Activated CD8-positive, alpha-beta memory T cell treated with anti-CD3 and anti-CD28 coated beads for 4 hours (primary cell): ENCODE measurements around the gene ALDH1A2.

Experiments used
- DNase-seq, 2 donors: peaks; one replicate each; pipeline ENCODE4 v3.0.0-alpha.2; 2020; ENCODE audit warnings: low read depth in 2 of 2

ALDH1A2 gene

DNA sequence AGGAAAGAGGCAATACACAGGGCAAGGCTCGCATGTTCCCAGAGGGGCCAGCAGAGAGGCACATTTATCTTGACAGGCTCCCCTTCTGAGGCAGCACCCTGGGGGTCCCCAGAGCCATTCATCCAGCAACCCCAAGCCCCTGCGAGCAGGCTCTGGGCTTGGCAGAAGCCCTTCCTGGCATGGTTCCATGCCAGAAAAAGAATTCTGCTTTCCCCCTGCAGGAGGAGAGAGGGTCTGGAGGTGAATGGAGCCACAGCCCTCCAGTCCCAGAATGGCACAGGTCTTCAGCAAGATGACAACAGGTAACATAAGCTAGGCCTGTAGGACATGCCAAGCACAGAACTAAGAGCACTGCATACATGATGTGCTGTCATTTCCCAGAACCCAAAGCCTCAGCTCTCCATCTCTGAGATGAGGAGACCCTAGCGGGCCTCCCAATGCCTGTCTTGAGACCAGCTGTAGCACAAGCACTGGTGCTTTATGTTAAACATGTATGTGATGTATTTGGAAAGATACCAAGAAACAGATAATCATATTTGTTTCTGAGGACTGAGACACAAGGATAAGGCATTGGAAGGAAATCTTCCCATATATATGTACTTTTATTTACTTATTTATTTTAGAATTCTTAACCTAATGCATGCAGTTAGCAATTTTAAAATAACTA is 121.6 kb downstream of the ALDH1A2 start:
- no peak for DNase-seq

GRCh38 chr15:57943171-57943570 is 122.3 kb downstream of the ALDH1A2 start:
- no peak for DNase-seq

- DNase-seq: no peak
Observed at GRCh38 chr15:57941816-57942215, 123.7 kb downstream of the ALDH1A2 start.

DNA sequence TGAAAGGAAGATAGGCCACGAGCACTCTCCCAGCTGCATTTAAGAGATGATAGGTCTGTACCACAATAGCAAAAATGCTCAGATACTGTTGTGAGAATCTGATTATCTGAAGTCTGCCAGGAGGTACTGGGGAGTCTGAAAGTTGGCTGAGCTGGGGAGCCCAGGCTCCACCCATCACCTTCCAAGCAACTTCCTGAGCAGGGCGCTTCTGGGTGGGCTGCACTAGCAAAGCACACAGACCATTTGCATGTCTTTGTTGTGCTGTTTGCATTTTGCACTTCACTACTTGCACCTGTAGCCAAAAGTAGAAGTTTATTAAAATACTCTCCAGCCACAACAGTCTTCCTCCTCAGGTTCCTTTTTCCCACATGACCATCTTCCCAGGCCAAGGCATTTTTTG is 133.2 kb downstream of the ALDH1A2 start:
- no peak for DNase-seq

GRCh38 chr15:57931570-57931969 is 133.9 kb downstream of the ALDH1A2 start:
- no peak for DNase-seq

DNA sequence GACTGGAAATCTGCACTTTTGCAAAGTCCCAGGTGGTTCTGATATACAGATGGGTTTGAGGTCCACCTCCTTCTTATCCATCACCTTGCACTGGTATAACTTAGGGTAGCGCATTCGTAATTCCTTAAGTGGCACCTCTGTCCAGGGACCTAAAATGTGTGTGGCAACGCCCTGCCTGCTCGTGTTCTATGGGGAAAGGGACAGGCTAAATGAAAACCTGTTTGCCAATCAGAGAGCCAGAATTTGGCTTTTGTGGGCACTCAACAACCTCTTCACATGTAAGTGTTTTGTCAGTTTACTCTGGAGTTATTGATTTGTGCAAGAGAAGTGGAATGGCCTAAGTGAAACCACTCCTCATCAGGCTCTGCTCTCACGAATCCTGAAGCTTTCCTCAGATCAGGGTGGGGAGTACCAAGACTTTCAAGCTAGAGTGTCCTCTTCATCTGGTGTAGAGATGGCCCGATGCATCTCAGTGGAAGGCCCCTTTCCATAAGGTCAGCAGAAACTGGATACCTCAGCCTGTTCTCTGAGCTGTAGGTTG is 138.3 kb downstream of the ALDH1A2 start:
- DNase-seq: no peak

DNA sequence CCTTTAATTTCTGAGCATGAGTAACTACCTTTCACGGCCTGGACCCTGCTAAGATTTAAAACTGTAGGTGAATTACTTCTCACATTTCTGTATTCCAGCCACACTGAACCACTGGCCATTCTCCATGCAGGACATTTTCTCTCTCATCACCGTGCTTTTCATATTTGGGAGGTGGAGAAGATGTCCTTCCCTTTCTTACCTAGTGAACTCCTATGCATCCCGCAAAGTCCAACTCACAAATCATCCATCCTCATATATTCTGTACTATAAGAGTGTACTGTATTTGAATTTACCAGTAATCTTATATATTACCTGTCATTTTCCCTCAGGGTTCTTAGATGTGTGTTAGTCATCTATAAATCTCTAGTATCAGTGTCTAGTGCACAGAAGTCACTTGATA is 139.9 kb downstream of the ALDH1A2 start:
- DNase-seq: no peak

DNA sequence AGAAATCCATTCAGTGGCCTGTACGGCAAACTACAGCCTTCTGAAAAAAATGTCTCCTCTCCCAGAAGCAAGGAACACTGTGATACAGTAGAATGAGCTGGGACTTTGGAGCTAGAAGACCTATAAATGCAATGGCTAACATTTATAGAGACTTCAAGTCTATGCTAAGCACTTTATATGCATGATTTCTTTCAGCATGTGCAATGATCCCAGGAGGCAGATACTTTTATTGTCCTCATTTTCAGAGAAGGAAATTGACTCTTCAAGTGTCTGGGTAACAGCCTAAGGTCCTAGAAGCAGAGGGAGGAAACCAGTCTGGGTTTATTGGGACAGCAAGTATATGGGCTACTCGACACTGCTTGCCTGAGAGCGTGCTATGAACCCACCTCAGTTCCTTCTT is 140.9 kb downstream of the ALDH1A2 start:
- no peak for DNase-seq

DNA sequence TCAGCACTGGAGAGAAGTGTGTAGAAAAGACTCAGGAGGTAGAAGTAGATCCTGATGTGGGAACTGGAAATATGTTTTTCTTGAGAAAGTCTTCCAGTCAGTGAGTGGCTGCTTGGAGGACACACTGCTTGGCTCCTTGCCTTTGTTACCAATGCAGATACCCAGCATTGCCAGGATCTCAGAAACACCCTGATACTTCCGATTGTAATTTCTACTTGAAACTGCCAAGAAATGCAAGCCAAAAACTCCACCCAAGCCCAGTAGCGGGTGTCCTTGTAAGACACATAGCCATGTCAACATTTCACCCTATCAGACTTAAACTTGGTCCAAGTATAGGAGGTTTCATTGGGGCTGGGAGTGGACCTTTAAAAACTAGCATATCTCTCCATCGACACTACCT is 141.8 kb downstream of the ALDH1A2 start:
- no peak for DNase-seq

DNA sequence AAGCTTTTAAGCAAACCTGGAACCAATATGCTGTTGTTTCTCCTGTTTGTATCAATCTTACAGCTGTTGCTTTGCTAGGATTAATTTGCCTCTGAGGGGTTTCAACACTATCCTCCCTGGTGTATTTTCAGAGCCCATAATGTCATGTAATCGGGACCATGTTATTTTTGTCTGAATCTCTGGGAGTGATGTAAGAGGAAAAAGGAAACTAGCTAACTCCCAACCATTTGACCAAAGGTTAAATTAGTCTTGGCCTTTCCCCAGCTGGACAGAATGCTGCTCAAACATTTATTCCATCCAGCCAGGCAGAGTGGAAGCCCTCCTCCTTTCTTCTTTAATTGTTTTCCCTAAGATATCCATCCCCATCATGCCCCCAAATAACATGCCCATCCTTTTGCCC is 142.2 kb downstream of the ALDH1A2 start:
- no peak for DNase-seq

DNA sequence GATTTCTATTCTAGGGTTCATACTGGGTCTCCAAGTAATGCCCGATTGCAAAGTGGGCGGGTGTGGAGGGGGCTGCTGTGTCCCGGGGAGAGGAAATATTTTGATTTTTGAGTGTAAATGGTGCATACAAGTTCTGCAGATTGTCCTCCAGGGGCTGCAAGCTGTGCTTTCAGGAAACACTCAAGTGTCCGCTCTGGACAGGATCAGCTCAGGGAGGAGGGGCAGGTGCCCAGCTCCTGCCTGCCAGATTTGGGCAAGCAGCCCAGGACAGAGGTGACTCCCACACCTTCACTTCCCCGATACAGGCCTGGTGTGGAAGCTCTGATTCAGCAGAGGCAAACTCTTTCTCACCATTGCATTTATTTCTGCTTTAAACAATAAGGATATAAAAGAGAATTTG is 142.7 kb downstream of the ALDH1A2 start:
- DNase-seq: no peak

- no peak for DNase-seq
Observed at GRCh38 chr15:57921371-57921770, 144.1 kb downstream of the ALDH1A2 start.

- DNase-seq: no peak
Observed at GRCh38 chr15:57920911-57921310, 144.6 kb downstream of the ALDH1A2 start.

DNA sequence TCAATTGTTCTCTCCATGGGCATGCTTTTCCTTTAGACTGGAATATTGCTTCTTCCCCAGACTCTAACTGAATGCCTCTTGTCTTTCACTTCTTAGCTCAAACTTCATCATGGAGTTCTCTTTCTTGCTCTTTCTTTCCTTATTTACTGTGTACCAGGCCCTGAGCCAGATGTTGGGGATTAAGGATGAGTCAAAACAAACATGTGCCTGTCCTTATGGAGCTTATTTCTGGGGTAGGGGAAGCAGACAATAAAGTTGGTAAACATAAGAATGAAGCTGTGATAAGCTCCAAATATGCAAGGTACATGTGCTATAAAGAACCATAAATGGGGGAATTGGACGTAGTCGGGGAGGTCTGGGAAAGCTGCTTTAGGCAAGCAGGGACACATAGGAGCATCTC is 145.8 kb downstream of the ALDH1A2 start:
- no peak for DNase-seq

DNA sequence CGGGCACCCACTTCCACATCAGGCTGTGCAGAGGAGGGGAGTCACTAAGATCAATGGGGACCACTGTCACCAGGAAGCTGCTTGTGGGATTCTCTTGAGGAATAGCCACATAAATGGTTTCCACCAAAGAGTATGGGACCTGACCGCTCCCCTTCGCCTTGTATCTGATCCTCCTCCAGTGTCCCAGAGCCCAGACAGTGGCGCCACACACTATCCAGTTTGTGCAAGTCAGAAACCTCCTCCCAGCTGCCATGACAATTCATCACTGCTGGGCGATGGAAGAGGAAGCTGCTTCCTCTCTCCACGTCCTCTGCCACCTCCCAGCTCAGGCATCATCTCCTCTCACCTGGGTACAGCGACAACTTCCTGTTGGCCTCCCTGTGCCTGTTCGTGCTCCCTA is 147.5 kb downstream of the ALDH1A2 start:
- DNase-seq: no peak

GRCh38 chr15:57916695-57917094 is 148.8 kb downstream of the ALDH1A2 start:
- DNase-seq: no peak

GRCh38 chr15:57915827-57916531 is 149.5 kb downstream of the ALDH1A2 start:
- DNase-seq: no peak

DNA sequence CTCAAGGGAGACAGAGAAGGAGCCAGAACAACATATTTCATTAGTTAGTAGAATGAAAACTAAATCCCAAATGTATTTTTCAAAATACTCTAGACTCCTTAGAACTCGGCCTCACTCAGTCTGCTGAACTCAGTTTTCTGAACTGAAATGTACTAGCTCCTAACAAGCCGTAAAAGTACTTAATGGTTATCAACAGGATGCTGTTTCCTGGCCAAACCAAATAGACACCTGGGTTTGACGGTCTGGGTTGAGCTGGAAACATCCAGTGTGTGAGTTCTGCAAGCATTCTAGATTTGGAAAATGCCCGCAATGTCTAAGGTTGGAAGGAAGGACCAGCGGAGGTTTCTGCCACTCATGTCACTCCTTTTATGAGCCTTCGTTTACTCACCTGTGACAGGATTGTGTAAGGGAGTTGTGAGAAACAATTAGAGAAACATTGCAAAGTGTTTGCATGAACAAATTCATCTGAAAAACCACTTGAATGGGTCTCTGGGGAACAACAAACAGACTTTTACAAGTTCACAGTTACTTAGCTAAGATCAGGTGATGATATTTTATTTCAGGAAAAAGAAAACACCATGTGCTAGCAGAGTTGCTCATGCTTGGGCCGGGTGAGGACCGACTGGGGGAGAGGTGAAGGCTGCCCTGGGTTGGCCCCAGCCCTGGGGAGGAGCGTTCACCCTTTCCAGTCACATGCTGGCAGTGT is 151.0 kb downstream of the ALDH1A2 start:
- no peak for DNase-seq

DNA sequence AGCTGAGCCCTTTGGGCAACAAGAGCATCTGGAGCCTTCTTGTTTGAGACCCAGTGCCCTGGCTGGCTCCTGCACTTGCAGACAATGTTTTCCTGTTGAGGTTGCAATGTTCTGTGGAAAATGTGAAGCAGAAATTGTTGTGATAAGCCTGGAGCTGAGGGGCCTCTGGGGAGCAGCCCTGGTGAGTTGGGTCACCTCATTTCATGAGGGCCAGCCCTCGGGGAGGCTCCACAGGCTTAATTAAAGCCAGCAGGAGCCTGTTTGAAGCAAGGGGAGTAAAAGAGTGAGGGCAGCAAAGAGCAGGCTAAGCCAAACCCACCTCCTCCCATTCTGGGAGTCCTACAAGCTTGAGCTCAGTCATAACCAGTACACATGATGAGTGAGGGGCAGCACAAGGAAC is 154.3 kb downstream of the ALDH1A2 start:
- DNase-seq: no peak

- DNase-seq: no peak
Observed at GRCh38 chr15:57910672-57911071, 154.8 kb downstream of the ALDH1A2 start.

GRCh38 chr15:57909388-57909787 is 156.1 kb downstream of the ALDH1A2 start:
- no peak for DNase-seq

DNA sequence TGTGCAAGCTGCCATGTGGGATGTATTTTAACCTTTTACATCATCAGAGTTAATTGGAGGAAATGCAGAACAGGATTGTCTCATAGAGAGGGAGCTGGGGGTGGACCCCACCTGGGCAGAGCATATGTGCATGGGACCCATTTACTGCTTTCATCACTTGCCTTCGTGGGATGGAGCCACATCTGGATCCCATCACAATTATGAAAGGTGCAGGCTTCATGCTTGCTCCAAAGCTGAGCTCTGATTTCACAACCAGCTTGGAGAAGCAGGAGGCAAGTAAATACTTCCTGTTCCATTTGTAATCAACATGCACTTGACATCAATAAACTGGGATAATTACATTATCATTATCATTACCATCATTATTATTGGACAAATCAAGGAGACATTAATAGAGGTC is 161.9 kb downstream of the ALDH1A2 start:
- DNase-seq: no peak
